Esophagus muscularis mucosa (tissue), 4 donors: ENCODE measurements around the gene PTMS. TPM values are rescaled to one million over a fixed set of nuclear protein-coding genes. Genes with fewer than 3 reads are reported as not detected.
"Not testable (repeated sequence)": the region's sequence is repeated elsewhere in the genome, so short reads cannot be mapped to it uniquely, and the experiment has no call there.

Experiments used
- DNase-seq: peaks from one replicate; pipeline ENCODE4 v3.0.0-alpha.2; 2017; ENCODE audit errors: extremely low spot score
- H3K27ac ChIP-seq, 4 donors: fragments of 200-600 bp; sonication (generic); replicated peaks in 1 of 4; 1 replicate in 3 of 4; 2 replicates in 1 of 4; pipeline ENCODE4 v1.5.1; 2016 to 2019; ENCODE audit warnings: mild to moderate bottlenecking in 1 of 4
- H3K27me3 ChIP-seq, 4 donors: fragments of 200-600 bp; sonication (generic); one replicate each; pipeline versions ENCODE4 v1.5.1 to v1.6.0; 2016 to 2019
- H3K36me3 ChIP-seq, 4 donors: fragments of 200-600 bp; sonication (generic); one replicate each; pipeline ENCODE4 v1.5.1; 2016 to 2019
- H3K4me1 ChIP-seq, 4 donors: fragments of 200-600 bp; sonication (generic); one replicate each; pipeline ENCODE4 v1.5.1; 2016 to 2019
- H3K4me3 ChIP-seq, 4 donors: fragments of 200-600 bp; sonication (generic); 1 replicate in 2 of 4; 2 replicates in 2 of 4; pipeline ENCODE4 v1.5.1; 2016 to 2019; ENCODE audit warnings: mild to moderate bottlenecking in 4 of 4, moderate library complexity in 1 of 4
- H3K9me3 ChIP-seq, 4 donors: fragments of 200-600 bp; sonication (generic); 1 replicate in 3 of 4; 2 replicates in 1 of 4; pipeline ENCODE4 v1.5.1; 2016 to 2019
- CTCF ChIP-seq, 3 experiments: fragments of 200-600 bp in 2 of 3; fragments of 450-650 bp in 1 of 3; sonication (generic) in 2 of 3; IDR thresholded peaks; one replicate each; pipeline ENCODE4 v1.5.1; 2017 to 2019; ENCODE audit warnings: antibody characterized with exemption in 3 of 3, mild to moderate bottlenecking in 2 of 3, moderate library complexity in 1 of 3
- EP300 ChIP-seq: sonication (generic); formaldehyde crosslinking; IDR thresholded peaks from one replicate; pipeline ENCODE4 v1.6.1; 2017; ENCODE audit warnings: antibody characterized with exemption
- POLR2A ChIP-seq: fragments of 450-650 bp; IDR thresholded peaks from one replicate; pipeline ENCODE4 v1.6.1; 2017; ENCODE audit warnings: antibody characterized with exemption, moderate library complexity, mild to moderate bottlenecking, low read depth
- POLR2AphosphoS5 ChIP-seq, 2 donors: sonication (generic); formaldehyde crosslinking; IDR thresholded peaks; one replicate each; pipeline ENCODE4 v1.6.1; 2017; ENCODE audit warnings: antibody characterized with exemption in 2 of 2
- WGBS: methylation state at CpG from one replicate; pipeline ENCODE4 v1.1.5; 2018; 5-methylcytosine and 5-hydroxymethylcytosine counted together
- intact Hi-C: fragments of 100-400 bp; cut with DNase I; formaldehyde crosslinking; loops from one replicate; pipeline ENCODE4 v1.15.1; 2023
- total RNA-seq, 4 donors: library from RNA; depleted of rRNA; stranded (reverse); fragments of >200 nt; gene quantifications; one replicate each; pipeline versions ENCODE4 v1.1.0 to v1.2.1, GENCODE V29; 2016

Gene PTMS
- total RNA-seq, 4 donors from 2014 or later, result 256 to 419 (median 338) TPM

- peak overlapping the region; percentile 17 to 54 (median 48) for H3K27ac ChIP-seq
- DNase-seq, result no peak
- H3K9me3 ChIP-seq, result no peaks in the 10 kb centered on the region
- H3K36me3 ChIP-seq, result peaks cover 23 to 48% (median 36%) of the 10 kb centered on the region in 4 donors
- no peak overlapping the region for H3K4me3 ChIP-seq
- intact Hi-C loops, result loop anchor here (5.0 kb wide), 1 partner anchor 43 kb away; no protein-coding TSS in a partner anchor
- peaks cover 7 to 13% (median 10%) of the 10 kb centered on the region in 4 donors for H3K4me1 ChIP-seq
- TF ChIP-seq CTCF (IDR thresholded peaks at IDR 0.05) (no peak), POLR2A (no peak), EP300 (no peak), POLR2AphosphoS5 (IDR thresholded peaks at IDR 0.05) (no peak)
- H3K27me3 ChIP-seq, result no peaks in the 10 kb centered on the region
- 73% methylated on average over 10 of the region's 10 CpGs for WGBS
Observed at GRCh38 chr12:6734506-6735387, 31.4 kb upstream of the PTMS start.

DNA sequence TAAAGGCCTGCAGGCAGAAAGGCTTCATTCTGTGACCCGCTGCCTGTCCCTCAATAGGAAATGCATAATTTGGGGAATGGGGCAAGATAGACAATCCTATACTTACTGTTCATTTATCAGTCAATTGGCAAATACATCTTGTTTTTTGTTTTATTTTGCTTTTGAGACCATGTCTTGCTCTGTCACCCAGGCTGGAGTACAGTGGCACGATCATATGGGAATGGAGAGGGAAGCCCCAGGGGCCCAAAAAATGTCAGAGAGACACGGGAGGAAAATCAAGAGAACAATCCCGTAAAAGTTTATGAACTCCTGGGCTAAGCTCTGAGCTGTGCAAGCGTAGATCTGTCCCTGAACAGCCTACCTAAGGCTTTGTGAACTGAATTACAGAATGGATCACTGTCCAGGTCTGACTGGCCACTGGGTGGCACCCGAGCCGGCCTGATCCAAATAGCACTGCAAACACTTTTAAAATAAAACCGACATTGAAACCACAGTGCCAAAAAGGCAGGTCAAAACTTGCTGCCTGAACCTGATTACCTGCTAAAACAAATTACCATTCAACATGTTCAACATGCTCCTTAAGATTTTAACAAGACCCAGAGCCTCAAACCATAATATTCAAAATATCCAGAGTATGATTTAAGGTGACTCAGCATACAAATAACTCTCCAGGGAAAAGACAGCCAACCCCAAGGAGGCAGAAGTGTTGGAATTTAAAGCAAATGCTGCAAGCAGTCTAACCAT is 30.5 kb upstream of the PTMS start:
- intact Hi-C loops, result loop anchor here (5.0 kb wide), 1 partner anchor 42 kb away; no protein-coding TSS in a partner anchor
- Histone ChIP-seq H3K9me3 (no peaks in the 10 kb centered on the region), H3K27me3 (no peaks in the 10 kb centered on the region), H3K4me3 (no peak overlapping the region), H3K27ac (peak overlapping the region; percentile 17 to 54 (median 48)), H3K36me3 (peaks cover 14 to 39% (median 27%) of the 10 kb centered on the region in 4 donors), H3K4me1 (peaks cover 7 to 13% (median 10%) of the 10 kb centered on the region in 4 donors)
- WGBS, result 43% methylated on average over 8 of the region's 8 CpGs
- DNase-seq, result no peak
- TF ChIP-seq POLR2AphosphoS5 (IDR thresholded peaks at IDR 0.05) (peak in 1 of 2 donors; percentile 60), CTCF (IDR thresholded peaks at IDR 0.05) (peak; percentile 76 to 78 (median 77)), POLR2A (no peak)

DNA sequence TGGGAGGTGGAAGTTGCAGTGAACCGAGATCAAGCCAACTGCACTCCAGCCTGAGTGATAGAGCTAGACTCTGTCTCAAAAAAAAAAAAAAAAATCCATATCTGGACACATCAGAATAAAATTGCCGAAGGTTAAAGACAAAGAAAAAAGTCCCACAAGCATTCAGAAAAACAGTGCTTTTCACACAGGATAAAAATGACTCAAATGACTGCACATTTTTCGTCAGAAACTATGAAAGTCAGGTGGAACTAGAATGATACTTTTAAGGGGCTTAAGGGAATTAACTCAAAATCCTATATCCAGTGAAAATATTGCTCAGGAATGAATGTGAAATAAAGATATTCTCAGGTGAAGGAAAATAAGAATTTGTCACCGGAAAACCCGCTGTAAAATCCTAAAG is 29.4 kb upstream of the PTMS start:
- Histone ChIP-seq H3K4me1 (peaks cover 7 to 13% (median 10%) of the 10 kb centered on the region in 4 donors), H3K27me3 (no peaks in the 10 kb centered on the region), H3K36me3 (peaks cover 3 to 28% (median 16%) of the 10 kb centered on the region in 4 donors), H3K27ac (peak overlapping the region in 1 of 4 donors; percentile 50), H3K4me3 (no peak overlapping the region), H3K9me3 (no peaks in the 10 kb centered on the region)
- WGBS, result 92% methylated on average over 5 of the region's 5 CpGs
- no peak for DNase-seq
- no peak for TF ChIP-seq CTCF (IDR thresholded peaks at IDR 0.05)
- no peak for TF ChIP-seq EP300
- TF ChIP-seq POLR2A, result no peak
- no peak for TF ChIP-seq POLR2AphosphoS5 (IDR thresholded peaks at IDR 0.05)
- intact Hi-C loops, result loop anchor here (5.0 kb wide), 1 partner anchor 41 kb away; no protein-coding TSS in a partner anchor

DNA sequence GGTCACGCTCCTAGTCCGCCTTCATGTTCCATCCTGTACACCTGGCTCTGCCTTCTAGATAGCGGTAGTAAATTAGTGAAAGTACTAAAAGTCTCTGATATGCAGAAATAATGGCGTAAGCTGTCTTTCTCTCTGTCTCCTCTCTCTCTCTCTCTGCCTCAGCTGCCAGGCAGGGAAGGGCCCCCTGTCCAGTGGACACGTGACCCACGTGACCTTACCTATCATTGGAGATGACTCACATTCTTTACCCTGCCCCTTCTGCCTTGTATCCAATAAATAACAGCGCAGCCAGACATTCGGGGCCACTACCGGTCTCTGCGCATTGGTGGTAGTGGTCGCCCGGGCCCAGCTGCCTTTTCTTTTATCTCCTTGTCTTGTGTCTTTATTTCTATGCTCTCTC is 24.1 kb upstream of the PTMS start:
- H3K4me3 ChIP-seq, DNase-seq, intact Hi-C loops, H3K27me3 ChIP-seq, H3K9me3 ChIP-seq, H3K27ac ChIP-seq, H3K4me1 ChIP-seq: not testable (repeated sequence)
- H3K36me3 ChIP-seq, result peaks cover 4 to 13% (median 10%) of the 10 kb centered on the region in 4 donors
- WGBS, result 73% methylated on average over 12 of the region's 12 CpGs

GRCh38 chr12:6742834-6743233 is 23.3 kb upstream of the PTMS start:
- WGBS, result 92% methylated on average over 3 of the region's 3 CpGs
- H3K27ac ChIP-seq, result no peak overlapping the region
- no peaks in the 10 kb centered on the region for H3K9me3 ChIP-seq
- no peaks in the 10 kb centered on the region for H3K4me1 ChIP-seq
- H3K4me3 ChIP-seq, result no peak overlapping the region
- DNase-seq, result no peak
- no peak for TF ChIP-seq EP300
- no peak for TF ChIP-seq POLR2AphosphoS5 (IDR thresholded peaks at IDR 0.05)
- no peak for TF ChIP-seq POLR2A
- TF ChIP-seq CTCF (IDR thresholded peaks at IDR 0.05), result no peak
- intact Hi-C loops, result no loop called here
- no peaks in the 10 kb centered on the region for H3K27me3 ChIP-seq
- H3K36me3 ChIP-seq, result peaks cover 11 to 20% (median 18%) of the 10 kb centered on the region in 4 donors

DNA sequence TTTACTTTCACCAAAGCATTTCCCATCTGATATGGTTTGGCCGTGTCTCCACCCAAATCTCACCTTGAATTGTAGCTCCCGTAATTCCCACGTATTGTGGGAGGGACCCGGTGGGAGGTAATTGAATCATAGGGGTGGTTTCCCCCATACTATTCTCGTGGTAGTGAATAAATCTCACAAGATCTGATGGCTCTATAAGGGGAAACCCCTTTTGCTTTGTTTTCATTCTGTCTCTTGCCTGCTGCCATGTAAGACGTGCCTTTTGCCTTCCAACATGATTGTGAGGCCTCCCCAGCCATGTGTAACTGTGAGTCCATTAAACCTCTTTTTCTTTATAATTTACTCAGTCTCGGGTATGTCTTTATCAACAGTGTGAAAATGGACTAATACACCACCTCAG is 22.9 kb upstream of the PTMS start:
- WGBS, result 76% methylated on average over 7 of the region's 7 CpGs
- H3K4me3 ChIP-seq, intact Hi-C loops, H3K27me3 ChIP-seq, H3K27ac ChIP-seq, DNase-seq, H3K9me3 ChIP-seq, H3K4me1 ChIP-seq: not testable (repeated sequence)
- peaks cover 16 to 25% (median 22%) of the 10 kb centered on the region in 4 donors for H3K36me3 ChIP-seq
